ENCODE data around the gene TNPO1.

The TNPO1 gene

GRCh38 chr5:72840041-72840440 is 23.6 kb downstream of the TNPO1 start:
- TF ChIP-seq, protein P1, sequence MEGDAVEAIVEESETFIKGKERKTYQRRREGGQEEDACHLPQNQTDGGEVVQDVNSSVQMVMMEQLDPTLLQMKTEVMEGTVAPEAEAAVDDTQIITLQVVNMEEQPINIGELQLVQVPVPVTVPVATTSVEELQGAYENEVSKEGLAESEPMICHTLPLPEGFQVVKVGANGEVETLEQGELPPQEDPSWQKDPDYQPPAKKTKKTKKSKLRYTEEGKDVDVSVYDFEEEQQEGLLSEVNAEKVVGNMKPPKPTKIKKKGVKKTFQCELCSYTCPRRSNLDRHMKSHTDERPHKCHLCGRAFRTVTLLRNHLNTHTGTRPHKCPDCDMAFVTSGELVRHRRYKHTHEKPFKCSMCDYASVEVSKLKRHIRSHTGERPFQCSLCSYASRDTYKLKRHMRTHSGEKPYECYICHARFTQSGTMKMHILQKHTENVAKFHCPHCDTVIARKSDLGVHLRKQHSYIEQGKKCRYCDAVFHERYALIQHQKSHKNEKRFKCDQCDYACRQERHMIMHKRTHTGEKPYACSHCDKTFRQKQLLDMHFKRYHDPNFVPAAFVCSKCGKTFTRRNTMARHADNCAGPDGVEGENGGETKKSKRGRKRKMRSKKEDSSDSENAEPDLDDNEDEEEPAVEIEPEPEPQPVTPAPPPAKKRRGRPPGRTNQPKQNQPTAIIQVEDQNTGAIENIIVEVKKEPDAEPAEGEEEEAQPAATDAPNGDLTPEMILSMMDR (IDR thresholded peaks at IDR 0.05; ENCODE audit: borderline replicate concordance, extremely low read depth, low read length, poor library complexity, severe bottlenecking): no peak
- TF ChIP-seq EZH2 (IDR thresholded peaks at IDR 0.05; ENCODE audit: borderline replicate concordance, low read depth, low read length, severe bottlenecking): no peak
- H3K27ac ChIP-seq (ENCODE audit: low read length): no peak overlapping the region
- H3K79me2 ChIP-seq (ENCODE audit: insufficient read depth, low read length): no peaks in the 10 kb centered on the region
- H4K20me1 ChIP-seq (ENCODE audit: insufficient read depth, low read length): no peaks in the 10 kb centered on the region; the same call in 1 of the 2 replicates
- H3K36me3 ChIP-seq (ENCODE audit: insufficient read depth, low read length): no peaks in the 10 kb centered on the region
- no peak overlapping the region for H3K4me2 ChIP-seq (ENCODE audit: insufficient read depth, low read length)
- H3K4me3 ChIP-seq (ENCODE audit: low read depth in 1 of 2, low read length in 2 of 2): no peak overlapping the region
- no peak overlapping the region for H3K9ac ChIP-seq (ENCODE audit: low read depth, low read length)
- DNase-seq (no peak), ATAC-seq (ENCODE audit: insufficient read depth, low read depth) (no peak)
- H3K9me3 ChIP-seq (ENCODE audit: insufficient read depth, low read length, severe bottlenecking): no peaks in the 10 kb centered on the region
- H2AFZ ChIP-seq (ENCODE audit: low read depth, low read length): no peak overlapping the region
- peaks cover 7% of the 10 kb centered on the region for H3K27me3 ChIP-seq (ENCODE audit: insufficient read depth, low read length, poor library complexity)
- H3K4me1 ChIP-seq (ENCODE audit: insufficient read depth, low read length): no peaks in the 10 kb centered on the region

DNA sequence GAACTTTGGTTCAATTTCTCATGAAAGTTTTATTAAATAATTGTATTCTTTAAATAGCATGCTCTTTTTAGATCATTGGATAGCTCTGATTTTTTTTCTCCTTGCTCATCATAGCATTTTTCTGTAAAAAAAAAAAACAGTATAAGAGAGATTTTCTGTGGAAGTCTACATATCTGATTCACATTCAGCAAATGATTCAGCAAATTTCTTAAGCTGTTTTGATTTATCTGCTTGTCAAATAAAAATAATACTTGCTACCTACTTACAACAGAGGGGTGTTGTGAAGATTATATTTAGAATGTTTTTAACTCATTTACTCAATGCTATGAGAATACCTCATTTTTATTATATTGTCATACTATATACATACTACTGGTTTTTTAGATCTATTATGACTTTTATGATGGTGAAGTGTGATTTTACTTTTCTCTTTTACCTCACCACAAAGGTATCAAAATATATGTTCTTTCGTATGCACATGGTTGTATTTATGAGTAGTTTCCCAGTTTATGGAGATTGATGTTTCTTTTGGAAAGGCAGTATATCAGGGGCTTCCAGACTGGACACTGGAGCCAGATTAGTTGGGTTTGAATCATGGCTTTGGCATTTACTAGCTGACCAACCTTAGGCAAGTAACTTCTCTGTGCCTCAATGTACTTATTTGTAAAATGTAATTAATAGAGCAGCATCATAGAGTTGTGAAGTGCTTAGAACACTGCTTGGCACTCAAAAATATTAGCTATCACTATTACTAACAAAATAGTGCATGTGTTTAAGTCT is 25.5 kb downstream of the TNPO1 start:
- H3K4me3 ChIP-seq (ENCODE audit: low read depth in 1 of 2, low read length in 2 of 2): no peak overlapping the region
- no peaks in the 10 kb centered on the region for H4K20me1 ChIP-seq (ENCODE audit: insufficient read depth, low read length)
- H3K9ac ChIP-seq (ENCODE audit: low read depth, low read length): no peak overlapping the region
- no peak overlapping the region for H3K27ac ChIP-seq (ENCODE audit: low read length)
- H3K9me3 ChIP-seq (ENCODE audit: insufficient read depth, low read length, severe bottlenecking): no peaks in the 10 kb centered on the region
- H3K79me2 ChIP-seq (ENCODE audit: insufficient read depth, low read length): no peaks in the 10 kb centered on the region
- H3K36me3 ChIP-seq (ENCODE audit: insufficient read depth, low read length): no peaks in the 10 kb centered on the region
- peaks cover 2% of the 10 kb centered on the region; the same call in 1 of the 2 replicates for H3K4me1 ChIP-seq (ENCODE audit: insufficient read depth, low read length)
- no peak for ATAC-seq (ENCODE audit: insufficient read depth, low read depth)
- H3K4me2 ChIP-seq (ENCODE audit: insufficient read depth, low read length): no peak overlapping the region
- peaks cover 12% of the 10 kb centered on the region for H3K27me3 ChIP-seq (ENCODE audit: insufficient read depth, low read length, poor library complexity)
- TF ChIP-seq, protein P1 (IDR thresholded peaks at IDR 0.05; ENCODE audit: borderline replicate concordance, extremely low read depth, low read length, poor library complexity, severe bottlenecking): no peak
- no peak for TF ChIP-seq EZH2 (IDR thresholded peaks at IDR 0.05; ENCODE audit: borderline replicate concordance, low read depth, low read length, severe bottlenecking)
- H2AFZ ChIP-seq (ENCODE audit: low read depth, low read length): no peak overlapping the region
- DNase-seq: no peak

DNA sequence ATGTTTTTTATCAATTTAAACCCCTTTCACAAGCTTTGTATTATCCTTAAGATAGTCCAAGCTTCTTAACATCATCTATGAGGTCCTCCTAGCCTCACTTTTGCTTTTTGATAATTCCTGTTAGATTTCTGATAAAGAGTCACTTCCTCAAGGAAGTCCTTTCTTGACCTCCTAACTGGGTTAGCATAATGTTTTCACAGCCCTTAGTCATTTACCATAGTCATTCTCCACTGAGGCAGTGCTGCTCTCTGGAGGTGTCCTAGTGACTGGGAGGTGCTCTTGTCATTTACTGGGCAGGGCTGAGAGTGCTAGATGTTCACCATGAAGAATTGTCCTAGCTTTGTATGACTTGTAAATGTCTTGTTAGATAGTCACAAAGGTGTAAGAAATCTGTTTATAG is 26.4 kb downstream of the TNPO1 start:
- no peak for ATAC-seq (ENCODE audit: insufficient read depth, low read depth)
- no peaks in the 10 kb centered on the region for H3K36me3 ChIP-seq (ENCODE audit: insufficient read depth, low read length)
- no peak overlapping the region for H3K4me2 ChIP-seq (ENCODE audit: insufficient read depth, low read length)
- no peak overlapping the region for H3K4me3 ChIP-seq (ENCODE audit: low read depth in 1 of 2, low read length in 2 of 2)
- no peak for TF ChIP-seq EZH2 (IDR thresholded peaks at IDR 0.05; ENCODE audit: borderline replicate concordance, low read depth, low read length, severe bottlenecking)
- TF ChIP-seq, protein P1 (IDR thresholded peaks at IDR 0.05; ENCODE audit: borderline replicate concordance, extremely low read depth, low read length, poor library complexity, severe bottlenecking): no peak
- no peaks in the 10 kb centered on the region for H4K20me1 ChIP-seq (ENCODE audit: insufficient read depth, low read length)
- H3K9ac ChIP-seq (ENCODE audit: low read depth, low read length): no peak overlapping the region
- peaks cover 5% of the 10 kb centered on the region; the same call in 1 of the 2 replicates for H3K79me2 ChIP-seq (ENCODE audit: insufficient read depth, low read length)
- no peak overlapping the region for H3K27ac ChIP-seq (ENCODE audit: low read length)
- H3K9me3 ChIP-seq (ENCODE audit: insufficient read depth, low read length, severe bottlenecking): no peaks in the 10 kb centered on the region
- DNase-seq: no peak
- no peak overlapping the region for H2AFZ ChIP-seq (ENCODE audit: low read depth, low read length)
- peaks cover 11% of the 10 kb centered on the region for H3K4me1 ChIP-seq (ENCODE audit: insufficient read depth, low read length)
- H3K27me3 ChIP-seq (ENCODE audit: insufficient read depth, low read length, poor library complexity): peaks cover 12% of the 10 kb centered on the region

Data from DND-41 (cell line).